Spleen (tissue), 11 donors: ENCODE data around the gene MAP4K1. TPM values are rescaled to one million over a fixed set of nuclear protein-coding genes. Genes with fewer than 3 reads are reported as not detected.
"Not testable (repeated sequence)": the region's sequence is repeated elsewhere in the genome, so short reads cannot be mapped to it uniquely, and the experiment has no call there.

Source experiments
- DNase-seq: peaks from one replicate; pipeline ENCODE4 v3.0.0-alpha.2; 2020
- H3K27ac ChIP-seq, 8 donors: fragments of 200-600 bp; sonication (generic) in 7 of 8; 1 replicate in 4 of 8; 2 replicates in 4 of 8; pipeline versions ENCODE4 v1.5.0 to v1.8.0; 2016 to 2021; ENCODE audit warnings: inconsistent platforms in 4 of 8, mild to moderate bottlenecking in 4 of 8, moderate library complexity in 1 of 8
- H3K27me3 ChIP-seq, 7 donors: fragments of 200-600 bp; sonication (generic) in 6 of 7; replicated peaks in 1 of 7; 1 replicate in 4 of 7; 2 replicates in 3 of 7; pipeline versions ENCODE4 v1.5.0 to v1.8.0; 2016 to 2021; ENCODE audit warnings: inconsistent platforms in 3 of 7, mild to moderate bottlenecking in 1 of 7
- H3K36me3 ChIP-seq, 6 donors: fragments of 200-600 bp; sonication (generic) in 5 of 6; 1 replicate in 4 of 6; 2 replicates in 2 of 6; pipeline versions ENCODE4 v1.5.0 to v1.8.0; 2016 to 2021; ENCODE audit warnings: inconsistent platforms in 2 of 6
- H3K4me1 ChIP-seq, 6 donors: fragments of 200-600 bp; sonication (generic) in 5 of 6; 1 replicate in 3 of 6; 2 replicates in 3 of 6; pipeline versions ENCODE4 v1.5.0 to v1.8.0; 2016 to 2021; ENCODE audit warnings: inconsistent platforms in 3 of 6
- H3K4me3 ChIP-seq, 8 donors: fragments of 200-600 bp; sonication (generic) in 7 of 8; 1 replicate in 4 of 8; 2 replicates in 4 of 8; pipeline versions ENCODE4 v1.5.0 to v1.8.0; 2016 to 2021; ENCODE audit warnings: inconsistent platforms in 4 of 8, mild to moderate bottlenecking in 4 of 8, moderate library complexity in 2 of 8
- H3K9me3 ChIP-seq, 8 donors: fragments of 200-600 bp; sonication (generic) in 7 of 8; 1 replicate in 4 of 8; 2 replicates in 4 of 8; pipeline versions ENCODE4 v1.5.0 to v1.8.0; 2016 to 2021; ENCODE audit warnings: inconsistent platforms in 4 of 8
- CTCF ChIP-seq, 11 experiments: fragments of 200-600 bp in 7 of 11; fragments of 450-650 bp in 4 of 11; sonication (generic) in 4 of 11; IDR thresholded peaks in 8 of 11; conservative IDR thresholded peaks in 3 of 11; 1 replicate in 7 of 11; 2 replicates in 4 of 11; pipeline versions ENCODE4 v1.4.0 to v1.8.0; 2016 to 2021; ENCODE audit warnings: antibody characterized with exemption in 11 of 11, inconsistent platforms in 4 of 11, mild to moderate bottlenecking in 1 of 11
- POLR2A ChIP-seq, 3 donors: fragments of 450-650 bp; IDR thresholded peaks; one replicate each; pipeline ENCODE4 v1.5.1; 2017; ENCODE audit warnings: antibody characterized with exemption in 3 of 3, mild to moderate bottlenecking in 1 of 3
- POLR2AphosphoS5 ChIP-seq, 3 donors: sonication (generic); formaldehyde crosslinking; IDR thresholded peaks; one replicate each; pipeline ENCODE4 v1.5.1; 2017; ENCODE audit warnings: antibody characterized with exemption in 3 of 3
- whole genome bisulfite sequencing, 5 donors: extraction: QIAGEN DNeasy Blood & Tissue Kit in 3 of 5; methylation state at CpG; one replicate each; pipeline versions ENCODE4 v1.1.5 to v1.1.7; 2013 to 2018; 5-methylcytosine and 5-hydroxymethylcytosine counted together
- intact Hi-C: fragments of 100-400 bp; cut with DNase I; formaldehyde crosslinking; loops from one replicate; pipeline ENCODE4 v1.15.0; 2023; ENCODE audit warnings: low total_unique reads
- polyA plus RNA-seq, 3 donors: library from polyadenylated mRNA; stranded (reverse); fragments of 200-250 nt; gene quantifications; one replicate each; pipeline ENCODE4 v1.2.1, GENCODE V29; 2013
- total RNA-seq, 7 donors: library from RNA; depleted of rRNA in 3 of 7; stranded (reverse); fragments of >200 nt in 3 of 7; fragmentation: NEBNext Ultra II Directional in 4 of 7; extraction: Animal tissue kit (Norgen Biotek cat#: 25700) in 4 of 7; gene quantifications; one replicate each; pipeline versions ENCODE4 v1.1.0 to v1.2.1, GENCODE V29; 2016 to 2021
- donor health status: healthy with polysubstance abuse.
- donor health status: DM: no; HTN: no; CAD: no; lungs with moderate emphysema.
- donor health status: DM: no; HTN: no; CAD: no.
- donor health status: Bipolar disorder and iron deficiency.
- donor health status: healthy.
- donor health status: DM: no; HTN: no; CAD: no.
- donor health status: DM: yes; HTN: yes; CAD: no.

Gene MAP4K1
- total and polyA plus RNA-seq, 10 donors = 58.2 to 163 (median 123) TPM

- H3K36me3 ChIP-seq = no peaks in the 10 kb centered on the region
- 90 to 94% (median 92%) methylated on average over 42 of the region's 42 CpGs for WGBS, 5 donors
- TF ChIP-seq CTCF (IDR thresholded peaks at IDR 0.05 in 8 of 11, conservative IDR thresholded peaks at IDR 0.05 in 3 of 11) (no peak), POLR2AphosphoS5 (IDR thresholded peaks at IDR 0.05) (no peak), POLR2A (IDR thresholded peaks at IDR 0.05) (no peak)
- intact Hi-C loops = no loop called here
- DNase-seq = no peak
- peaks cover 0 to 43% (median 19%) of the 10 kb centered on the region in 7 donors for H3K27me3 ChIP-seq
- H3K4me1 ChIP-seq = peaks cover 0 to 79% (median 33%) of the 10 kb centered on the region in 6 donors
- H3K27ac ChIP-seq = peak overlapping the region in 1 of 8 donors; percentile 68
- H3K9me3 ChIP-seq = no peaks in the 10 kb centered on the region
- no peak overlapping the region for H3K4me3 ChIP-seq
These were observed 56.6 kb downstream of the MAP4K1 start for GRCh38 chr19:38561053-38561606.

GRCh38 chr19:38559428-38560401, 58.0 kb downstream of the MAP4K1 start:
- Histone ChIP-seq H3K27ac (peak overlapping the region in 6 of 8 donors; percentile 26 to 74 (median 65)), H3K4me3 (no peak overlapping the region), H3K4me1 (peaks cover 0 to 71% (median 27%) of the 10 kb centered on the region in 6 donors), H3K27me3 (peaks cover 0 to 30% (median 10%) of the 10 kb centered on the region in 7 donors), H3K9me3 (no peaks in the 10 kb centered on the region), H3K36me3 (no peaks in the 10 kb centered on the region)
- intact Hi-C loops = no loop called here
- DNase-seq = peak; percentile 69
- WGBS, 5 donors = 54 to 70% (median 65%) methylated on average over 13 of the region's 13 CpGs
- TF ChIP-seq POLR2AphosphoS5 (IDR thresholded peaks at IDR 0.05) (no peak), CTCF (IDR thresholded peaks at IDR 0.05 in 8 of 11, conservative IDR thresholded peaks at IDR 0.05 in 3 of 11) (no peak), POLR2A (IDR thresholded peaks at IDR 0.05) (no peak)

- H3K4me1 ChIP-seq = peaks cover 0 to 72% (median 26%) of the 10 kb centered on the region in 6 donors
- H3K27me3 ChIP-seq = peaks cover 0 to 22% (median 2%) of the 10 kb centered on the region in 7 donors
- H3K4me3 ChIP-seq, intact Hi-C loops, DNase-seq, H3K36me3 ChIP-seq, H3K9me3 ChIP-seq: not testable (repeated sequence)
- H3K27ac ChIP-seq = peak overlapping the region in 6 of 8 donors; percentile 26 to 74 (median 65)
- WGBS, 5 donors = 70 to 92% (median 90%) methylated on average over 7 of the region's 7 CpGs
These were observed 58.8 kb downstream of the MAP4K1 start for GRCh38 chr19:38558933-38559332.

GRCh38 chr19:38557205-38557799, 60.5 kb downstream of the MAP4K1 start:
- TF ChIP-seq POLR2AphosphoS5 (IDR thresholded peaks at IDR 0.05) (peak in 1 of 3 donors; percentile 36), POLR2A (IDR thresholded peaks at IDR 0.05) (no peak), CTCF (IDR thresholded peaks at IDR 0.05 in 8 of 11, conservative IDR thresholded peaks at IDR 0.05 in 3 of 11) (peak in 2 of 11 experiments; percentile 6 to 22)
- 50 to 72% (median 54%) methylated on average over 12 of the region's 12 CpGs for WGBS, 5 donors
- Histone ChIP-seq H3K27ac (peak overlapping the region in 5 of 8 donors; percentile 11 to 66 (median 51)), H3K4me1 (peaks cover 0 to 63% (median 26%) of the 10 kb centered on the region in 6 donors), H3K9me3 (no peaks in the 10 kb centered on the region), H3K4me3 (peak overlapping the region in 1 of 8 donors; percentile 41), H3K36me3 (no peaks in the 10 kb centered on the region), H3K27me3 (peaks cover 0 to 8% (median 0%) of the 10 kb centered on the region in 7 donors)
- DNase-seq = peak; percentile 85
- intact Hi-C loops = no loop called here
